GM23338 (cell line): ENCODE results near the gene LCMT1. TPM values are rescaled to one million over a fixed set of nuclear protein-coding genes. Genes with fewer than 3 reads are reported as not detected.

Source experiments
- ATAC-seq: fragments of 200-7000 bp; cut with Tn5 transposase; 3 replicates; pipeline ENCODE4 v1.9.1; 2020
- DNase-seq: peaks from one replicate; pipeline ENCODE4 v3.0.0-alpha.2; 2015; ENCODE audit warnings: low spot score
- H2AFZ ChIP-seq: fragments of 200-600 bp; sonication (generic); 2 replicates; pipeline ENCODE4 v1.8.0; 2016; ENCODE audit warnings: antibody characterized with exemption, mild to moderate bottlenecking, moderate library complexity
- H3F3A ChIP-seq: fragments of 200-600 bp; sonication (generic); replicated peaks from 2 replicates; pipeline ENCODE4 v1.8.0; 2017; ENCODE audit warnings: antibody characterized with exemption, mixed run types, low read depth
- H3K27ac ChIP-seq: fragments of 200-600 bp; sonication (generic); 2 replicates; pipeline ENCODE4 v1.6.1; 2016; ENCODE audit warnings: low read depth
- H3K27me3 ChIP-seq: fragments of 200-600 bp; sonication (generic); 2 replicates; pipeline ENCODE4 v1.8.0; 2016; ENCODE audit warnings: mild to moderate bottlenecking, mixed run types, moderate library complexity; ENCODE audit not compliant: insufficient read depth
- H3K36me3 ChIP-seq: fragments of 200-600 bp; sonication (generic); 2 replicates; pipeline ENCODE4 v1.8.0; 2016; ENCODE audit warnings: mild to moderate bottlenecking; ENCODE audit not compliant: insufficient read depth
- H3K4me1 ChIP-seq: fragments of 200-600 bp; sonication (generic); 2 replicates; pipeline ENCODE4 v1.8.0; 2016; ENCODE audit warnings: mild to moderate bottlenecking, moderate library complexity; ENCODE audit not compliant: insufficient read depth
- H3K4me2 ChIP-seq: fragments of 200-600 bp; sonication (generic); 2 replicates; pipeline ENCODE4 v1.7.1; 2017; ENCODE audit warnings: mixed run types
- H3K4me3 ChIP-seq: fragments of 200-600 bp; sonication (generic); 2 replicates; pipeline ENCODE4 v1.6.1; 2016; ENCODE audit warnings: mixed run types
- H3K79me2 ChIP-seq: fragments of 200-600 bp; sonication (generic); replicated peaks from 2 replicates; pipeline ENCODE4 v1.8.0; 2017; ENCODE audit warnings: mild to moderate bottlenecking; ENCODE audit not compliant: insufficient read depth
- H3K9me2 ChIP-seq: fragments of 200-600 bp; sonication (generic); 2 replicates; pipeline ENCODE4 v1.8.0; 2017; ENCODE audit not compliant: insufficient read depth
- H4K20me1 ChIP-seq: fragments of 200-600 bp; sonication (generic); replicated peaks from 2 replicates; pipeline ENCODE4 v1.8.0; 2017; ENCODE audit warnings: mild to moderate bottlenecking; ENCODE audit not compliant: insufficient read depth
- H3K27ac Mint-ChIP-seq: 2 replicates; pipeline ENCODE4 v1.8.0; 2020; ENCODE audit warnings: inconsistent platforms, mild to moderate bottlenecking, moderate library complexity, mixed read lengths
- H3K27me3 Mint-ChIP-seq: 3 replicates; pipeline ENCODE4 v1.8.0; 2022; ENCODE audit warnings: low read depth, mild to moderate bottlenecking, moderate library complexity, mixed read lengths, inconsistent platforms; ENCODE audit not compliant: insufficient read depth, poor library complexity
- H3K36me3 Mint-ChIP-seq: 3 replicates; pipeline ENCODE4 v1.8.0; 2021; ENCODE audit warnings: low read depth, mild to moderate bottlenecking, inconsistent platforms, moderate library complexity, mixed read lengths
- H3K4me1 Mint-ChIP-seq: 3 replicates; pipeline ENCODE4 v1.8.0; 2020; ENCODE audit warnings: mild to moderate bottlenecking, inconsistent platforms, mixed read lengths
- H3K4me3 Mint-ChIP-seq: 3 replicates; pipeline ENCODE4 v1.8.0; 2021; ENCODE audit warnings: moderate library complexity, mild to moderate bottlenecking, inconsistent platforms, mixed read lengths
- H3K9me3 Mint-ChIP-seq: 3 replicates; pipeline ENCODE4 v1.8.0; 2020; ENCODE audit warnings: moderate library complexity, mild to moderate bottlenecking, inconsistent platforms, mixed read lengths
- CREB1 ChIP-seq: fragments of 250-450 bp; sonication (Bioruptor Pico); IDR thresholded peaks from 2 replicates; pipeline ENCODE4 v1.5.0; 2020; ENCODE audit warnings: low read depth, mild to moderate bottlenecking, moderate library complexity
- EZH2 ChIP-seq: fragments of 200-600 bp; sonication (generic); IDR thresholded peaks from one replicate; pipeline ENCODE4 v1.8.0; 2017; ENCODE audit warnings: antibody characterized with exemption, mild to moderate bottlenecking, low read depth; ENCODE audit not compliant: unreplicated experiment
- EZH2phosphoT487 ChIP-seq: fragments of 200-600 bp; sonication (generic); IDR thresholded peaks from one replicate; pipeline ENCODE4 v1.8.1; 2018; ENCODE audit warnings: antibody characterized with exemption; ENCODE audit not compliant: unreplicated experiment
- POLR2AphosphoS5 ChIP-seq: IDR thresholded peaks from 2 replicates; pipeline ENCODE4 v1.6.1; 2016; ENCODE audit warnings: antibody characterized with exemption, low read depth
- STAT1 ChIP-seq: IDR thresholded peaks from one replicate; pipeline ENCODE4 v1.6.1; 2016; ENCODE audit warnings: antibody characterized with exemption; ENCODE audit not compliant: unreplicated experiment
- ZNF114 ChIP-seq: fragments of 250-450 bp; sonication (Bioruptor Pico); IDR thresholded peaks from 2 replicates; pipeline ENCODE4 v1.5.0; 2020; ENCODE audit warnings: mild to moderate bottlenecking, moderate library complexity
- polyA plus RNA-seq: library from polyadenylated mRNA; unstranded; fragments of >200 nt; fragmentation: Nextera tagmentation; extraction: Ambion mirVana; gene quantifications from 2 replicates; pipeline ENCODE4 v1.2.1, GENCODE V29; 2016
- total RNA-seq: library from RNA; depleted of rRNA; stranded (reverse); fragments of >200 nt; shearing (Covaris generic); gene quantifications from 2 replicates; pipeline ENCODE4 v1.2.3, GENCODE V29; 2014
- TF ChIP-seq, protein P1 (sequence below): fragments of 250-450 bp; sonication (Bioruptor Pico); IDR thresholded peaks from 2 replicates; pipeline ENCODE4 v1.5.0; 2020; ENCODE audit warnings: mild to moderate bottlenecking, moderate library complexity
- TF ChIP-seq, protein P2 (sequence below): IDR thresholded peaks from one replicate; pipeline ENCODE4 v1.6.1; 2018; ENCODE audit warnings: antibody characterized with exemption; ENCODE audit not compliant: unreplicated experiment

The LCMT1 gene
- total and polyA plus RNA-seq, 2 experiments from 2014 or later, result 56.2 to 84.6 TPM

DNA sequence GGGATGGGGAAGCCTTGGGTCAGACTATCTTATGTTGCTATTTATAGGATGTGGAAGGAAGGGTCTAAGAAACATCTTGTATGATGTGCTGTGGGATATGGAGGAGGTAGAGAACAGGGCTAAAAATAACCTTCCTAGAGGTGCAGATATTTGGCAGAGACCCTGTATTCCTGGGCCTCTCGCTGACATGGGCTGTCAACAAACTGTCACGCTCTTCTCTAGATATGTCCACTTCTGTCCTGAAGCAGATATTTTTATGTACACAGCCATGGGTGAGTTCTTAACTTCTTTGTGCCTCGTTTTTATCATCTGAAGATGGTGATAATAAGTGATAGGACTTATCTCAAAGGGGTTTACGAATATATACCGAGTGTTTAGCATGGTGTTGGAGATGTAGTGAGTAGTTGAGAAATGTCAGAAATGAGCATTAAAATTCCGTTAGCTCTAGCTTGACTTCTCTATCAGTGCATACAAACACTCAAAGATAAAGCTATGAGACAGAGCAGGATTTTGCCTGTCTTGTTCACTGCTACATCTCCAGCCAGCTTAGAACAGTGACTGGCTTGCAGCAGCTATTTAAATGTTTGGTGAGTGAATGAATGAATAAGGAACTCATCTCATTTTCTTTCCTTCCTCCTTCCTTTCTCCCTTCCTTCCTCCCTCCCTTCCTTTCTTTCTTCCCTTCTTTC is 102.3 kb downstream of the LCMT1 start:
- no peak for DNase-seq
- Histone ChIP-seq H3K27ac (no peak overlapping the region), H3K27me3 (no peaks in the 10 kb centered on the region), H3K4me3 (no peak overlapping the region), H3F3A (no peaks in the 10 kb centered on the region), H3K9me2 (0 out of 2 replicates have a peak, but pooled peaks cover 5% of the 10 kb centered on the region), H4K20me1 (no peaks in the 10 kb centered on the region), H3K36me3 (no peaks in the 10 kb centered on the region), H3K4me2 (no peak overlapping the region), H3K4me1 (no peaks in the 10 kb centered on the region), H3K79me2 (no peaks in the 10 kb centered on the region), H2AFZ (no peak overlapping the region)
- no peak for ATAC-seq
- H3K9me3 Mint-ChIP-seq, result no peaks in the 10 kb centered on the region
- H3K4me3 Mint-ChIP-seq, result no peak overlapping the region
- H3K27ac Mint-ChIP-seq, result no peak overlapping the region
- H3K4me1 Mint-ChIP-seq, result no peaks in the 10 kb centered on the region
- TF ChIP-seq POLR2AphosphoS5 (no peak), EZH2 (no peak), STAT1 (no peak), EZH2phosphoT487 (no peak), CREB1 (CRISPR knock-in tag) (no peak), ZNF114 (no peak)
- TF ChIP-seq, protein P1, sequence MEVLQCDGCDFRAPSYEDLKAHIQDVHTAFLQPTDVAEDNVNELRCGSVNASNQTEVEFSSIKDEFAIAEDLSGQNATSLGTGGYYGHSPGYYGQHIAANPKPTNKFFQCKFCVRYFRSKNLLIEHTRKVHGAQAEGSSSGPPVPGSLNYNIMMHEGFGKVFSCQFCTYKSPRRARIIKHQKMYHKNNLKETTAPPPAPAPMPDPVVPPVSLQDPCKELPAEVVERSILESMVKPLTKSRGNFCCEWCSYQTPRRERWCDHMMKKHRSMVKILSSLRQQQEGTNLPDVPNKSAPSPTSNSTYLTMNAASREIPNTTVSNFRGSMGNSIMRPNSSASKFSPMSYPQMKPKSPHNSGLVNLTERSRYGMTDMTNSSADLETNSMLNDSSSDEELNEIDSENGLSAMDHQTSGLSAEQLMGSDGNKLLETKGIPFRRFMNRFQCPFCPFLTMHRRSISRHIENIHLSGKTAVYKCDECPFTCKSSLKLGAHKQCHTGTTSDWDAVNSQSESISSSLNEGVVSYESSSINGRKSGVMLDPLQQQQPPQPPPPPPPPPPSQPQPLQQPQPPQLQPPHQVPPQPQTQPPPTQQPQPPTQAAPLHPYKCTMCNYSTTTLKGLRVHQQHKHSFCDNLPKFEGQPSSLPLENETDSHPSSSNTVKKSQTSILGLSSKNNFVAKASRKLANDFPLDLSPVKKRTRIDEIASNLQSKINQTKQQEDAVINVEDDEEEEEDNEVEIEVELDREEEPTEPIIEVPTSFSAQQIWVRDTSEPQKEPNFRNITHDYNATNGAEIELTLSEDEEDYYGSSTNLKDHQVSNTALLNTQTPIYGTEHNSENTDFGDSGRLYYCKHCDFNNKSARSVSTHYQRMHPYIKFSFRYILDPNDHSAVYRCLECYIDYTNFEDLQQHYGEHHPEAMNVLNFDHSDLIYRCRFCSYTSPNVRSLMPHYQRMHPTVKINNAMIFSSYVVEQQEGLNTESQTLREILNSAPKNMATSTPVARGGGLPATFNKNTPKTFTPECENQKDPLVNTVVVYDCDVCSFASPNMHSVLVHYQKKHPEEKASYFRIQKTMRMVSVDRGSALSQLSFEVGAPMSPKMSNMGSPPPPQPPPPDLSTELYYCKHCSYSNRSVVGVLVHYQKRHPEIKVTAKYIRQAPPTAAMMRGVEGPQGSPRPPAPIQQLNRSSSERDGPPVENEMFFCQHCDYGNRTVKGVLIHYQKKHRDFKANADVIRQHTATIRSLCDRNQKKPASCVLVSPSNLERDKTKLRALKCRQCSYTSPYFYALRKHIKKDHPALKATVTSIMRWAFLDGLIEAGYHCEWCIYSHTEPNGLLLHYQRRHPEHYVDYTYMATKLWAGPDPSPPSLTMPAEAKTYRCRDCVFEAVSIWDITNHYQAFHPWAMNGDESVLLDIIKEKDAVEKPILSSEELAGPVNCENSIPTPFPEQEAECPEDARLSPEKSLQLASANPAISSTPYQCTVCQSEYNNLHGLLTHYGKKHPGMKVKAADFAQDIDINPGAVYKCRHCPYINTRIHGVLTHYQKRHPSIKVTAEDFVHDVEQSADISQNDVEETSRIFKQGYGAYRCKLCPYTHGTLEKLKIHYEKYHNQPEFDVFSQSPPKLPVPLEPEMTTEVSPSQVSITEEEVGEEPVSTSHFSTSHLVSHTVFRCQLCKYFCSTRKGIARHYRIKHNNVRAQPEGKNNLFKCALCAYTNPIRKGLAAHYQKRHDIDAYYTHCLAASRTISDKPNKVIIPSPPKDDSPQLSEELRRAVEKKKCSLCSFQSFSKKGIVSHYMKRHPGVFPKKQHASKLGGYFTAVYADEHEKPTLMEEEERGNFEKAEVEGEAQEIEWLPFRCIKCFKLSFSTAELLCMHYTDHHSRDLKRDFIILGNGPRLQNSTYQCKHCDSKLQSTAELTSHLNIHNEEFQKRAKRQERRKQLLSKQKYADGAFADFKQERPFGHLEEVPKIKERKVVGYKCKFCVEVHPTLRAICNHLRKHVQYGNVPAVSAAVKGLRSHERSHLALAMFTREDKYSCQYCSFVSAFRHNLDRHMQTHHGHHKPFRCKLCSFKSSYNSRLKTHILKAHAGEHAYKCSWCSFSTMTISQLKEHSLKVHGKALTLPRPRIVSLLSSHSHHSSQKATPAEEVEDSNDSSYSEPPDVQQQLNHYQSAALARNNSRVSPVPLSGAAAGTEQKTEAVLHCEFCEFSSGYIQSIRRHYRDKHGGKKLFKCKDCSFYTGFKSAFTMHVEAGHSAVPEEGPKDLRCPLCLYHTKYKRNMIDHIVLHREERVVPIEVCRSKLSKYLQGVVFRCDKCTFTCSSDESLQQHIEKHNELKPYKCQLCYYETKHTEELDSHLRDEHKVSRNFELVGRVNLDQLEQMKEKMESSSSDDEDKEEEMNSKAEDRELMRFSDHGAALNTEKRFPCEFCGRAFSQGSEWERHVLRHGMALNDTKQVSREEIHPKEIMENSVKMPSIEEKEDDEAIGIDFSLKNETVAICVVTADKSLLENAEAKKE (CRISPR knock-in tag), result no peak
- TF ChIP-seq, protein P2, sequence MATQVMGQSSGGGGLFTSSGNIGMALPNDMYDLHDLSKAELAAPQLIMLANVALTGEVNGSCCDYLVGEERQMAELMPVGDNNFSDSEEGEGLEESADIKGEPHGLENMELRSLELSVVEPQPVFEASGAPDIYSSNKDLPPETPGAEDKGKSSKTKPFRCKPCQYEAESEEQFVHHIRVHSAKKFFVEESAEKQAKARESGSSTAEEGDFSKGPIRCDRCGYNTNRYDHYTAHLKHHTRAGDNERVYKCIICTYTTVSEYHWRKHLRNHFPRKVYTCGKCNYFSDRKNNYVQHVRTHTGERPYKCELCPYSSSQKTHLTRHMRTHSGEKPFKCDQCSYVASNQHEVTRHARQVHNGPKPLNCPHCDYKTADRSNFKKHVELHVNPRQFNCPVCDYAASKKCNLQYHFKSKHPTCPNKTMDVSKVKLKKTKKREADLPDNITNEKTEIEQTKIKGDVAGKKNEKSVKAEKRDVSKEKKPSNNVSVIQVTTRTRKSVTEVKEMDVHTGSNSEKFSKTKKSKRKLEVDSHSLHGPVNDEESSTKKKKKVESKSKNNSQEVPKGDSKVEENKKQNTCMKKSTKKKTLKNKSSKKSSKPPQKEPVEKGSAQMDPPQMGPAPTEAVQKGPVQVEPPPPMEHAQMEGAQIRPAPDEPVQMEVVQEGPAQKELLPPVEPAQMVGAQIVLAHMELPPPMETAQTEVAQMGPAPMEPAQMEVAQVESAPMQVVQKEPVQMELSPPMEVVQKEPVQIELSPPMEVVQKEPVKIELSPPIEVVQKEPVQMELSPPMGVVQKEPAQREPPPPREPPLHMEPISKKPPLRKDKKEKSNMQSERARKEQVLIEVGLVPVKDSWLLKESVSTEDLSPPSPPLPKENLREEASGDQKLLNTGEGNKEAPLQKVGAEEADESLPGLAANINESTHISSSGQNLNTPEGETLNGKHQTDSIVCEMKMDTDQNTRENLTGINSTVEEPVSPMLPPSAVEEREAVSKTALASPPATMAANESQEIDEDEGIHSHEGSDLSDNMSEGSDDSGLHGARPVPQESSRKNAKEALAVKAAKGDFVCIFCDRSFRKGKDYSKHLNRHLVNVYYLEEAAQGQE, result no peak
- no peaks in the 10 kb centered on the region for H3K36me3 Mint-ChIP-seq
- peaks cover 4% of the 10 kb centered on the region for H3K27me3 Mint-ChIP-seq
